Activated CD4-positive, alpha-beta T cell treated with anti-CD3 and anti-CD28 coated beads for 36 hours (primary cell): ENCODE measurements around the gene NCSTN. TPM values are rescaled to one million over a fixed set of nuclear protein-coding genes. Genes with fewer than 3 reads are reported as not detected.
A peak's percentile ranks its signal among the peaks of the same experiment; 100 is the strongest.
"Not testable (repeated sequence)": the region's sequence is repeated elsewhere in the genome, so short reads cannot be mapped to it uniquely, and the experiment has no call there.

ENCODE experiments used
- ATAC-seq: fragments of 200-7000 bp; cut with Tn5 transposase; one replicate; pipeline ENCODE4 v1.10.0; 2021; ENCODE audit warnings: mild to moderate bottlenecking, moderate library complexity
- CTCF ChIA-PET: fragments of 350-600 bp; sonication (Branson Sonifier 250); formaldehyde crosslinking; loops from one replicate; lab custom pipeline; 2021; ENCODE audit warnings: antibody characterized with exemption; lab: Charles Lee
- POLR2A ChIA-PET: fragments of 350-600 bp; sonication (Branson Sonifier 250); formaldehyde crosslinking; loops from one replicate; lab custom pipeline; 2021; ENCODE audit warnings: antibody characterized with exemption, inconsistent platforms; lab: Charles Lee
- DNase-seq: peaks from one replicate; pipeline ENCODE4 v3.0.0-alpha.2; 2020
- H3K27ac Mint-ChIP-seq: one replicate; pipeline ENCODE4 v1.8.0; 2021; ENCODE audit warnings: mixed read lengths
- H3K27me3 Mint-ChIP-seq: one replicate; pipeline ENCODE4 v1.8.0; 2021; ENCODE audit warnings: mixed read lengths
- H3K36me3 Mint-ChIP-seq: one replicate; pipeline ENCODE4 v1.8.0; 2021; ENCODE audit warnings: low read depth, mixed read lengths
- H3K4me1 Mint-ChIP-seq: one replicate; pipeline ENCODE4 v1.8.0; 2021; ENCODE audit warnings: mixed read lengths
- H3K4me3 Mint-ChIP-seq: one replicate; pipeline ENCODE4 v1.8.0; 2021; ENCODE audit warnings: mild to moderate bottlenecking, moderate library complexity, mixed read lengths
- H3K9me3 Mint-ChIP-seq: one replicate; pipeline ENCODE4 v1.8.0; 2021; ENCODE audit warnings: low read depth, mixed read lengths
- intact Hi-C, 2 experiments: fragments of 100-400 bp; cut with DNase I in 1 of 2; cut with micrococcal nuclease in 1 of 2; formaldehyde crosslinking; loops; one replicate each; pipeline versions ENCODE4 v1.14.2 to v1.15.1; 2022 to 2024; cut with DNase I, micrococcal nuclease
- total RNA-seq, 2 experiments: library from RNA; stranded (reverse); gene quantifications; one replicate each; pipeline ENCODE4 v1.2.3, GENCODE V29; 2021

Gene NCSTN
- total RNA-seq, 2 experiments from 2014 or later = 47.0 to 51.5 TPM

DNA sequence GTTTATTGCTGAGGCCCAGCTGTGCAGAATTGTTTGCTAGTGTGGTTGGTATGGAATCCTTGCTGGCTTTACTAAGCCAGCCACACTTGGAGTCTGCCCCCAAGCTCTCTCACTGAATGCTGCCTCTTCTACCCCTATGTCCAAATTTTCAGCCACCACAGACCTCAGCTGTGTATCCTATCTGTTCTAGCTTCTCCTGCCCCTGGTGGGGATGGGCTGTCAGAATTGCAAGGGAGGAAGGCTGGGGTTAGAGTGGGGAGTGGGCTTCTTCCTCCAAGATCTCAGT lies 28.1 kb downstream of the NCSTN start:
- H3K4me3 Mint-ChIP-seq = no peak overlapping the region
- ATAC-seq (no peak), DNase-seq (no peak)
- intact Hi-C loops = no loop called here
- H3K27ac Mint-ChIP-seq = no peak overlapping the region
- ChIA-PET CTCF (interaction anchor here (0.5 to 1.2 kb wide), 2 partner anchors 80 to 161 kb away, joined by 3 to 5 read pairs; no protein-coding TSS in a partner anchor), POLR2A (no interaction called here)
- no peaks in the 10 kb centered on the region for H3K9me3 Mint-ChIP-seq
- H3K4me1 Mint-ChIP-seq = peaks cover 11% of the 10 kb centered on the region
- H3K36me3 Mint-ChIP-seq = no peaks in the 10 kb centered on the region
- H3K27me3 Mint-ChIP-seq = no peaks in the 10 kb centered on the region

DNA sequence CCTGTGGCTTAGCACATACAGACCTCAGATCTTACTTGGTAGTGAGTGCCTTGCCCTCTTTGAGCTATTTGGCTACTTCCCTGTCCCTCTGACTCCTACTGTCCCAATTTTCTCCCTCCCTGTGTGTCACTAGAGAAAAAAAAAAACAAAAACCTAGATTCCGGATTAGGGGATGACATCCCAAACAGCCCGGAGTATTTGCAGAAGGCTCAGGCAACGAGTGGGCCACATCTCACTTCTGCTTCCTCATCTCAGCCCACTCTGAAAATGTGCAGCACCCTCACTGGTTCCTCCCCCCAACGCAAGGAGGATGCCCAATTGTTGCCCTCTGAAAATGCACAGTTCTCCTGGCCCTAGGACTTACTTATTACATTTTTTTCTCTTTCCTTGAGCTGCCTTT lies 28.6 kb downstream of the NCSTN start:
- H3K27ac Mint-ChIP-seq = no peak overlapping the region
- POLR2A ChIA-PET = no interaction called here
- DNase-seq = no peak
- CTCF ChIA-PET = interaction anchor here (0.5 to 1.2 kb wide), 2 partner anchors 80 to 161 kb away, joined by 3 to 5 read pairs; no protein-coding TSS in a partner anchor
- no peak overlapping the region for H3K4me3 Mint-ChIP-seq
- H3K36me3 Mint-ChIP-seq = no peaks in the 10 kb centered on the region
- H3K4me1 Mint-ChIP-seq = peaks cover 13% of the 10 kb centered on the region
- no peak for ATAC-seq
- intact Hi-C loops = no loop called here
- no peaks in the 10 kb centered on the region for H3K9me3 Mint-ChIP-seq
- no peaks in the 10 kb centered on the region for H3K27me3 Mint-ChIP-seq

DNA sequence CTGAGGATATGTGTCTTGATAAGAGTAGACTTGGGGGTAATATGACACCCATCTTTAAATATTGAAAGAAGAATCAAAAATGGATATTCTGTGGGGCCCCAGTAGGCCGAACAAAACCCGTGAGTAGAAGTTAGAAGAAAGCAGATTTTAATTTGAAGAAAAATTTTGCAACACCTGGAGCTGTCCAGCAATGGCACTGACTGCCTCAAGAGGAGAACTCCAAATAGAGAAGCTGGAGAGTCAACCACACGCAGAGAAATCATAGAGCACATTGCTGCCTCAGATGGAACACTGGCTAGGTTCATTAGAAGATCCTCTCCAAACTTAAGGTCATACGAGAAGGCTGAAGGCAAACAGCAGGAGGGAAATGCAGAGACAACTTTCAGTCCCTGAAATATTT lies 30.5 kb downstream of the NCSTN start:
- no peaks in the 10 kb centered on the region for H3K9me3 Mint-ChIP-seq
- POLR2A ChIA-PET = no interaction called here
- no peak overlapping the region for H3K27ac Mint-ChIP-seq
- peaks cover 13% of the 10 kb centered on the region for H3K4me1 Mint-ChIP-seq
- no peak overlapping the region for H3K4me3 Mint-ChIP-seq
- CTCF ChIA-PET = interaction anchor here (0.8 to 1.6 kb wide), 3 partner anchors 82 to 273 kb away, joined by 3 to 7 read pairs (median 3); no protein-coding TSS in a partner anchor
- intact Hi-C loops = no loop called here
- H3K27me3 Mint-ChIP-seq = no peaks in the 10 kb centered on the region
- no peaks in the 10 kb centered on the region for H3K36me3 Mint-ChIP-seq
- ATAC-seq = no peak
- no peak for DNase-seq

DNA sequence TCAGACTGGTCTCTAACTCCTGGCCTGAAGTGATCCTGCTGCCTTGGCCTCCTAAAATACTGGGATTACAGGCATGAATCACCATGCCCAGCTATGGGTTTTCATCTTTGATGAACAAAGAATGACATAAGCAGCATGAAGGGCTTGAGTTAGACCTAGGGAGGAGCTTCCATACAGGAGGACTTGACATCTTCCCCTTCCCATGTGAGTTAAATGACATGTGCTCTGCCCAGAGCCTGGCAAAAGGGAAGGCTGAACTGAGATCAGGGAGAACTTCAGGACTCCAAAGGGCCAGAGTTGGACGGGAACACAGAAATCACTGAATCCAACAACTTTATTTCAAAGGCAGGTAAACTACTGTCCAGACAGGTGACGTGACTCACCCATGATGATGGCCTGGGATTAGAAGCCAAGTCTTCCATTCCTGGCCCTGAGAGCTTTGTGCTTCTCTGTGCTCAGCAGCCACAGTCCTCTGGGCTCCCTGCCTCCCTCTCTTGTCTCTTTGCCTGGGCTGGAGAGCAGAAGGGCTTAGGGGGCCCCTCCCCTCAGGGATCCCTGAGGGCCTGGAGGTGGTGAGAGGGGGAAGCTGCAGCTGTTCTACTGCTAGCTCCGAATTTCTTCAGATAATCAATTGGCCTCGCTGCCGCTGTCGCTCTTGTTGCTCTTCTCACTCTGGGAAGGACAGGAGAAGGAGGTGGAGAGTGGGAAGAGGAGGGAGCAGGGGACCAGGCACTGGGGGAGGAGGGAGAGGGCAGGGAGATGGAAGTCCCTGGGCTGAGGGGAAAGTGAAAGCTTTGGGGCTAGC lies 31.3 kb downstream of the NCSTN start:
- Mint-ChIP-seq H3K4me3 (no peak overlapping the region), H3K4me1 (peaks cover 13% of the 10 kb centered on the region), H3K27me3 (no peaks in the 10 kb centered on the region), H3K36me3 (no peaks in the 10 kb centered on the region), H3K9me3 (no peaks in the 10 kb centered on the region), H3K27ac (no peak overlapping the region)
- ATAC-seq = no peak
- ChIA-PET POLR2A (interaction anchor here (0.6 kb wide), 1 partner anchor 37 kb away, joined by 3 read pairs; no protein-coding TSS in a partner anchor), CTCF (interaction anchor here (0.7 to 2.8 kb wide), 7 partner anchors 26 to 273 kb away, joined by 3 to 20 read pairs (median 3); no protein-coding TSS in a partner anchor)
- intact Hi-C loops = loop anchor here in 1 of 2 experiments (5.0 kb wide), 1 partner anchor 437 kb away; no protein-coding TSS in a partner anchor
- no peak for DNase-seq

DNA sequence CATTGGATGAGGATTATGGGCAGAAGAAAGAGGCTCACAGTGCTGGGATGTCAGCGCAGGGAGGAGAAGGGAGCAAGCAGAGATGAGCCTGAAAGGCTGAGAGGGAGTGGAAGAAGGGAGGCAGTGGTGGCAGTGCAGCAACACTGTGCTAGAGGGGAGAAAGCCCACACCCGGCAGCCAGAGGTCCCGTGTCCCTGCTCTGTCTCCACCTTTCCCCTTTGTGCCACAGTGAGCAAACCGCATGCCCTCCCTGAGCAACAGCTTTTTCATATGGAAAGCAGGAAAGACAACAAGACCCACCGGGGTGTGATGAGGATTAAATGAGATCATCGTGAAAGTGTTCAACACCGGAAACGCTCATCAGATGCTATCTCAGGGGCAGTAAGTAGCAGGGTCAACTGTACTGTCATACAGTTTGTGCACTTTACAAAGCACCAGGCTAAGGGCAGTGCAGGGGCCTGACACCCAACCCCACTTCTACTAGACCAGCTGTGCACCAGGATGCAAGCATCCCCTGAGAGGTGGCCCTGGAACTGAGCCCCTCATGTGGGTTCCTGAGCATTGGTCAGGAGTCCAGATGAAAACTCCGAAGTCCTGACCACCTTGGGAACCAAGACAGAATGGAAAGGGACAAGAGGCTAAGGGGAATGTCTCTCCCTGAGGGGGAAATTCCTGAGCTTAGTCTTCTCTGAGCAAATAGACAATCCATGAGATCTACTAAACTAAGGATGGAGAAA lies 32.8 kb downstream of the NCSTN start:
- ChIA-PET CTCF (interaction anchor here (0.6 to 5.0 kb wide), 40 partner anchors 10 to 1382 kb away, joined by 3 to 38 read pairs (median 4); partner anchors contain the start of genes CASQ1, NHLH1 and PEX19), POLR2A (no interaction called here)
- Mint-ChIP-seq H3K4me1 (peaks cover 13% of the 10 kb centered on the region), H3K27ac (no peak overlapping the region), H3K9me3 (no peaks in the 10 kb centered on the region), H3K27me3 (no peaks in the 10 kb centered on the region), H3K36me3 (no peaks in the 10 kb centered on the region), H3K4me3 (no peak overlapping the region)
- DNase-seq = peak; percentile 25
- intact Hi-C loops = loop anchor here (1.0 to 5.0 kb wide), 5 partner anchors 183 to 439 kb away; no protein-coding TSS in a partner anchor
- ATAC-seq = peak; percentile 71

DNA sequence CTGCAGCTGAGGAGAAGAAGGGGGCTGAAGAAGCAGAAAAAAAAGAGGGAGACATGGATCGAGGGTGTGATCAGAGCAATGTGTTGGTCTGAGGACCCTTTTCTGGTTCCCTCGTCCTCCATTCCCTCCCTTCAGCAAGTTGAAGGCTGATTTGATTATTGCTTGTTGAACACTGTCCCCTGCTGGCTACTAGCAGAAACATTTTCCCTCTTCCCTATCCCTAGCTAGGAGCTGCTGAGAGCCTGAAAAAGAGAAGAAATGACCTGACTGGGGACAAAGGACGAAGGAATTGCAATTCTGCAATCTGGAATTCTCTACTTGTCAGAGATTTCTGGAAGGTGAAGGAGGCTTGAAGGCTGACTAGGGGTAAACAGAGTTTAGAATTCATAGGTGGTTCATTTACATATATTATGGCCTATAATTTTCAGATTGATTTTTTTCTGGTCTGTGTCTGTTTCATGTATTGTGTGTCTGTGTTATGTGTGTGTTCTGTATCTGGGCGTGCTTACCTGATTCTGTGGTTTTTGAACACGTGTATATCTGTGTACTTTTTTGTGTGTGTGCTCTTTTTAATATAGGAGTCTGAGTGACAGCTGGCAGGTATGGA lies 33.4 kb downstream of the NCSTN start:
- no peaks in the 10 kb centered on the region for H3K9me3 Mint-ChIP-seq
- intact Hi-C loops = loop anchor here (1.0 to 5.0 kb wide), 5 partner anchors 183 to 439 kb away; no protein-coding TSS in a partner anchor
- ATAC-seq (peak; percentile 89), DNase-seq (peak; percentile 48)
- no peaks in the 10 kb centered on the region for H3K27me3 Mint-ChIP-seq
- CTCF ChIA-PET = interaction anchor here (0.6 to 5.0 kb wide), 46 partner anchors 9 to 1381 kb away, joined by 3 to 38 read pairs (median 4); partner anchors contain the start of genes CASQ1, NHLH1 and PEX19
- peaks cover 13% of the 10 kb centered on the region for H3K4me1 Mint-ChIP-seq
- H3K36me3 Mint-ChIP-seq = no peaks in the 10 kb centered on the region
- H3K4me3 Mint-ChIP-seq = no peak overlapping the region
- POLR2A ChIA-PET = no interaction called here
- H3K27ac Mint-ChIP-seq = no peak overlapping the region

DNA sequence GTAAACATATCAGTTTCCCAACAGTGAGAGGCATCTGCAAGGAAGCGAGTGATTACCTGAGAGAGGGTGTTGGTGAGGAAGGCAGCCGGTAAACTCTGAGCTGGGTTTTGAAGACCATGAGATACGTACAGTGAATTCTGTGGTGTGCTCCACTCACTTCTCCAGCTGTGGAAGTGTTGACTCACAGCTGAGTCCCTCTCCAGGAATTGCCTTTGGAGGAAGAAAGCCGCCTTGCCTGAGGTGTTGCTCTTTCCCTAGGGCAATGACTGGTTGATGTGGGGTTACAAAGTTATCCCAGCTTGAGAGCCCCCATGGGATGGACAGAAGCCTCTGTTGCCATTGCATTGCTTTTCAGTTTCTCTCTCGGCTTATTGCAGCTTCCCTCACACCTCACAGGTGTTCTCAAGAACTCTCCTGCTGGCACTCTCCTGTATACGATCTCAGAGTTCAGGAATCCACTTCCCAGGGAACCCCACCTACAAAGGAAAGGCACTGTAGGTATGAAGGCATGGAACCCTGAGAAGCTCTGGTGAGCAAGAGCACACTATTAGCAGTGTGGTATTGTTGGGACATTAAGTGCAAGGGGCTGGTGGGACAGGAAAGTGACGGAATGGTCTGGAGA lies 34.5 kb downstream of the NCSTN start:
- H3K4me3 Mint-ChIP-seq = no peak overlapping the region

DNA sequence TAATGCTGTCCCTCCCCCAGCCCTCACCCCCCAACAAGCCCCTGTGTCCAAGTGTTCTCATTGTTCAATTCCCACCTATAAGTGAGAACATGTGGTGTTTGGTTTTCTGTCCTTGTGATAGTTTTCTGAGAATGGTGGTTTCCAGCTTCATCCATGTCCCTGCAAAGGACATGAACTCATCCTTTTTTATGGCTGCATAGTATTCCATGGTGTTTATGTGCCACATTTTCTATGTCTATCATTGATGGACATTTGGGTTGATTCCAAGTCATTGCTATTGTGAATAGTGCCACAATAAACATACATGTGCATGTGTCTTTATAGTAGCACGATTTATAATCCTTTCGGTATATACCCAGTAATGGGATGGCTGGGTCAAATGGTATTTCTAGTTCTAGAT lies 41.6 kb downstream of the NCSTN start:
- H3K4me1 Mint-ChIP-seq, H3K27me3 Mint-ChIP-seq, H3K36me3 Mint-ChIP-seq, CTCF ChIA-PET, DNase-seq, H3K27ac Mint-ChIP-seq, H3K4me3 Mint-ChIP-seq, ATAC-seq, H3K9me3 Mint-ChIP-seq, intact Hi-C loops, POLR2A ChIA-PET: not testable (repeated sequence)

More for the DNA sequence above, 34.5 kb downstream of the NCSTN start:
- no peak overlapping the region for H3K27ac Mint-ChIP-seq
- no peaks in the 10 kb centered on the region for H3K9me3 Mint-ChIP-seq
- H3K4me1 Mint-ChIP-seq = peaks cover 13% of the 10 kb centered on the region
- H3K36me3 Mint-ChIP-seq = no peaks in the 10 kb centered on the region
- intact Hi-C loops = loop anchor here (2.0 to 5.0 kb wide), 2 partner anchors 277 to 440 kb away; no protein-coding TSS in a partner anchor
- no peak for ATAC-seq
- ChIA-PET POLR2A (interaction anchor here (0.6 to 1.3 kb wide), 2 partner anchors 25 to 420 kb away, joined by 3 to 4 read pairs; no protein-coding TSS in a partner anchor), CTCF (interaction anchor here (0.6 to 5.0 kb wide), 24 partner anchors 10 to 557 kb away, joined by 3 to 38 read pairs (median 4); partner anchors contain the start of genes NHLH1 and PIGM)
- no peak for DNase-seq
- no peaks in the 10 kb centered on the region for H3K27me3 Mint-ChIP-seq

DNA sequence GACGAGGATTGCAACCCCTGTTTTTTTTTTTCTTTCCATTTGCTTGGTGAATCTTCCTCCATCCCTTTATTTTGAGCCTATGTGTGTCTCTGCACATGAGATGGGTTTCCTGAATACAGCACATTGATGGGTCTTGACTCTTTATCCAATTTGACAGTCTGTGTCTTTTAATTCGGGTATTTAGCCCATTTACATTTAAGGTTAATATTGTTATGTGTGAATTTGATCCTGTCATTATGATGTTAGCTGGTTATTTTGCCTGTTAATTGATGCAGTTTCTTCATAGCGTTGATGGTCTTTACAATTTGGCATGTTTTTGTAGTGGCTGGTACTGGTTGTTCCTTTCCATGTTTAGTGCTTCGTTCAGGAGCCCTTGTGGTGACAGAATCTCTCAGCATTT lies 45.2 kb downstream of the NCSTN start:
- intact Hi-C loops, H3K4me1 Mint-ChIP-seq: not testable (repeated sequence)

DNA sequence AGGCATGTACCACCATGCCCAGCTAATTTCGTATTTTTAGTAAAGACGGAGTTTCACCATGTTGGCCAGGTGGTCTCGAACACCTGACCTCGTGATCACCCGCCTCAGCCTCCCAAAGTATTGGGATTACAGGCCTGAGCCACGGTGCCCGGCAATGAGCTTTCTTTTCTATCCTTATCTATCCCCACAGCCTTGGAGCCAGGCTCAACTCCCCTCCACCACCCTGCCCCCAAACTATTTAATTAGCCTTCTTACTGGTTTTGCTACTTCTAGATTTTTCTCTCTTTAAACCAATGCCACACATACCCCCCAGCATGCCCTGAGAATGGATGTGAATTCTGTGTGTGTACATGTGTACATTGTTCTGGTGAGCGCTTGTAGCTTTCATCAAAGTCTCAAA lies 51.5 kb downstream of the NCSTN start:
- Mint-ChIP-seq H3K9me3 (no peaks in the 10 kb centered on the region), H3K27ac (no peak overlapping the region), H3K4me1 (no peaks in the 10 kb centered on the region), H3K36me3 (no peaks in the 10 kb centered on the region), H3K4me3 (no peak overlapping the region), H3K27me3 (peaks cover 7% of the 10 kb centered on the region)
- ATAC-seq = no peak
- POLR2A ChIA-PET = no interaction called here
- DNase-seq = no peak
- CTCF ChIA-PET = interaction anchor here (1.5 to 1.7 kb wide), 2 partner anchors 18 to 80 kb away, joined by 6 read pairs; no protein-coding TSS in a partner anchor
- intact Hi-C loops = no loop called here

More for the DNA sequence above, 45.2 kb downstream of the NCSTN start:
- DNase-seq, H3K9me3 Mint-ChIP-seq, POLR2A ChIA-PET, H3K36me3 Mint-ChIP-seq, ATAC-seq, H3K4me3 Mint-ChIP-seq, H3K27ac Mint-ChIP-seq, H3K27me3 Mint-ChIP-seq: not testable (repeated sequence)
- CTCF ChIA-PET = interaction anchor here (0.7 to 1.0 kb wide), 2 partner anchors 40 to 220 kb away, joined by 3 to 4 read pairs; no protein-coding TSS in a partner anchor
